ENCODE measurements around the gene MAMSTR. TPM values are rescaled to one million over a fixed set of nuclear protein-coding genes. Genes with fewer than 3 reads are reported as not detected.

The MAMSTR gene
- total and polyA plus RNA-seq, 11 donors, result 0.65 to 5.5 (median 2.0) TPM

- 8 to 24% (median 13%) methylated on average over 20 to 51 of the region's 51 CpGs for WGBS, 4 donors
- ATAC-seq (no peak), DNase-seq (peak in 3 of 5 donors; percentile 22 to 65 (median 34))
- intact Hi-C loops (cut with DNase I), result loop anchor here in 8 of 10 donors (2.0 to 10.0 kb wide), 3 partner anchors 62 to 65 kb away; partner anchors contain the start of gene NTN5 (in 5 of the 8)
- peaks cover 0 to 34% (median 15%) of the 10 kb centered on the region in 12 donors for H3K4me1 ChIP-seq
- TF ChIP-seq POLR2A (IDR thresholded peaks at IDR 0.05), result no peak
- TF ChIP-seq CTCF (IDR thresholded peaks at IDR 0.05), result no peak
- H3K9me3 ChIP-seq, result no peaks in the 10 kb centered on the region
- peak overlapping the region; percentile 30 to 95 (median 70) for H3K4me3 ChIP-seq
- peak overlapping the region; percentile 82 to 99 (median 90) for H3K27ac ChIP-seq
- H3K27me3 ChIP-seq, result peaks cover 0 to 11% (median 0%) of the 10 kb centered on the region in 9 donors
- H3K36me3 ChIP-seq, result peaks cover 0 to 10% (median 0%) of the 10 kb centered on the region in 9 donors
Measured at GRCh38 chr19:48739404-48740163, 20.1 kb upstream of the MAMSTR start.

DNA sequence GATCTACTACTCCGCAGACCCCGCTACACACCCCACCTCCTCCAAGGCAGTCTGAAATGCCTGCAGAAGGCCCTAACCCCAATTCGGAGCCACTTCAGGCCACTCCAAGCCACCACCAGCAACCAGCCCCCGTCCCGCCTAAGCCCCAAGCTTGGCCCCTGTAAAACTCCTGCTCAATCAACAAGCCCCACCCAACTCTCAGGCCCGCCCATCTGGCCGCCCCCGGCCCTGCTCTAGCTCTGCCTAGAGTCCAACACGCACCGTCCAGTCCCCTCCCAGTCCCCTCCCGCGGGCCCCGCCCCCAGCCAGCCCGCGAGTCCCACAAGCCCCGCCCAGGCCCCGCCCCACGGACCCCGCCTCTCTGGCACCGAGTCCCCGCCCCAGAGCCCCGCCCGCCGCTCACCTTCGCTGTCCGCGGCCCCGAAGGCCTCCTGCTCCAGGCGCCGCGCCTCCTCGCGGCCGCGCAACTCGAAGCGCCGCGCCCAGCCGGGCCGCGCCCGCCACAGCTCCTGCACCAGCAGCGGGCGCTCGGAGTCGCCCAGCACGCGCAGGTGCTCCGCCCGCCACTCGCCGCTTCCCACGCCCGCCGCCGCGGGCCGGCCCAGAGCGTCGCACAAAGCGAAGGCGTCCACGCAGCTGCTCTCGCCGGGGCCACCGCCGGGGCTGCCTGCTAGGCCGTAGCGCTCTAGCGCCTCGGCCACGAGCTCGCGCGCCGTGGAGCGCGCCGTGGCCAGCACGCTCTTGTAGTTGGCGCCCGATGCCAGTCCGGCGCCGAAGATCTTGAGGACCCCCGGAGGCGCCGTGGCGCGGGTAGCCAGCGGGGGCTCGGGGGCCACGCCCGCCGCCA, 19.3 kb upstream of the MAMSTR start:
- peaks cover 0 to 34% (median 15%) of the 10 kb centered on the region in 12 donors for H3K4me1 ChIP-seq
- peaks cover 0 to 15% (median 0%) of the 10 kb centered on the region in 9 donors for H3K36me3 ChIP-seq
- H3K27me3 ChIP-seq, result peaks cover 0 to 11% (median 0%) of the 10 kb centered on the region in 9 donors
- WGBS, 4 donors, result 2 to 15% (median 3%) methylated on average over 6 to 96 of the region's 96 CpGs
- DNase-seq (peak; percentile 95 to 98 (median 96)), ATAC-seq (peak; percentile 78 to 91 (median 84))
- no peaks in the 10 kb centered on the region for H3K9me3 ChIP-seq
- peak overlapping the region; percentile 82 to 99 (median 90) for H3K27ac ChIP-seq
- TF ChIP-seq POLR2A (IDR thresholded peaks at IDR 0.05) (peak in 1 of 2 donors; percentile 45), CTCF (IDR thresholded peaks at IDR 0.05) (peak in 10 of 12 donors; percentile 24 to 66 (median 44))
- intact Hi-C loops (cut with DNase I), result loop anchor here in 8 of 10 donors (2.0 to 10.0 kb wide), 3 partner anchors 61 to 64 kb away; partner anchors contain the start of gene NTN5 (in 5 of the 8)
- H3K4me3 ChIP-seq, result peak overlapping the region; percentile 30 to 95 (median 70)

- intact Hi-C loops (cut with DNase I), result loop anchor here in 6 of 10 donors (5.0 to 10.0 kb wide), 2 partner anchors 60 to 63 kb away; partner anchors contain the start of gene NTN5 (in 5 of the 6)
- peak overlapping the region in 10 of 12 donors; percentile 60 to 95 (median 74) for H3K4me3 ChIP-seq
- 51 to 60% (median 54%) methylated on average over 22 of the region's 22 CpGs for WGBS, 4 donors
- TF ChIP-seq CTCF (IDR thresholded peaks at IDR 0.05), result no peak
- no peak for TF ChIP-seq POLR2A (IDR thresholded peaks at IDR 0.05)
- peak overlapping the region in 1 of 12 donors; percentile 64 for H3K27ac ChIP-seq
- peaks cover 0 to 11% (median 0%) of the 10 kb centered on the region in 9 donors for H3K27me3 ChIP-seq
- H3K4me1 ChIP-seq, result peaks cover 0 to 34% (median 15%) of the 10 kb centered on the region in 12 donors
- no peaks in the 10 kb centered on the region for H3K9me3 ChIP-seq
- DNase-seq (peak in 4 of 5 donors; percentile 45 to 58 (median 54)), ATAC-seq (peak in 2 of 4 donors; percentile 1 to 6)
- H3K36me3 ChIP-seq, result peaks cover 0 to 28% (median 8%) of the 10 kb centered on the region in 9 donors
Measured at GRCh38 chr19:48737360-48737998, 18.0 kb upstream of the MAMSTR start.

All from heart left ventricle (tissue), 16 donors.